HuH-7.5 (cell line): ENCODE data around the gene BTBD6.
"Not testable (repeated sequence)": the region's sequence is repeated elsewhere in the genome, so short reads cannot be mapped to it uniquely, and the experiment has no call there.

Experiments used
- DNase-seq: peaks from one replicate; pipeline ENCODE4 v3.0.0; 2011; ENCODE audit warnings: low spot score

BTBD6 gene

GRCh38 chr14:105269405-105269804 lies 21.1 kb downstream of the BTBD6 start:
- DNase-seq, result no peak

GRCh38 chr14:105271224-105271890 lies 23.0 kb downstream of the BTBD6 start:
- no peak for DNase-seq

- no peak for DNase-seq
These were observed 24.3 kb downstream of the BTBD6 start for GRCh38 chr14:105272623-105273022.

- no peak for DNase-seq
These were observed 24.7 kb downstream of the BTBD6 start for GRCh38 chr14:105273062-105273461.

GRCh38 chr14:105274637-105275036 lies 26.3 kb downstream of the BTBD6 start:
- no peak for DNase-seq

- no peak for DNase-seq
These were observed 27.1 kb downstream of the BTBD6 start for GRCh38 chr14:105275267-105275946.

- not testable (repeated sequence) for DNase-seq
These were observed 29.1 kb downstream of the BTBD6 start for GRCh38 chr14:105277448-105277847.

- DNase-seq, result no peak
These were observed 31.5 kb downstream of the BTBD6 start for GRCh38 chr14:105279642-105280361.

GRCh38 chr14:105280525-105280924 lies 32.2 kb downstream of the BTBD6 start:
- no peak for DNase-seq

GRCh38 chr14:105281371-105282097 lies 33.2 kb downstream of the BTBD6 start:
- peak; percentile 76 for DNase-seq

- DNase-seq, result no peak
These were observed 33.9 kb downstream of the BTBD6 start for GRCh38 chr14:105282098-105282725.

- DNase-seq, result no peak
These were observed 34.7 kb downstream of the BTBD6 start for GRCh38 chr14:105283028-105283427.

GRCh38 chr14:105283899-105284298 lies 35.6 kb downstream of the BTBD6 start:
- DNase-seq, result no peak

- DNase-seq, result no peak
These were observed 36.8 kb downstream of the BTBD6 start for GRCh38 chr14:105285174-105285573.

- no peak for DNase-seq
These were observed 38.4 kb downstream of the BTBD6 start for GRCh38 chr14:105286759-105287144.

GRCh38 chr14:105287249-105288102 lies 39.1 kb downstream of the BTBD6 start:
- no peak for DNase-seq

- DNase-seq, result not testable (repeated sequence)
These were observed 40.6 kb downstream of the BTBD6 start for GRCh38 chr14:105288936-105289335.

- DNase-seq, result no peak
These were observed 42.5 kb downstream of the BTBD6 start for GRCh38 chr14:105290621-105291346.

GRCh38 chr14:105292826-105293711 lies 44.7 kb downstream of the BTBD6 start:
- DNase-seq, result no peak
